Measurements from ENCODE around the gene UPK1A. TPM values are rescaled to one million over a fixed set of nuclear protein-coding genes. Genes with fewer than 3 reads are reported as not detected.

UPK1A gene
- total RNA-seq, 1 donor from 2014 or later, result not detected

GRCh38 chr19:35655600-35655999 lies 10.7 kb upstream of the UPK1A start:
- Histone ChIP-seq H3K36me3 (ENCODE audit: control insufficient read depth, insufficient read depth, low read length) (peaks cover 3% of the 10 kb centered on the region), H3K4me3 (ENCODE audit: low read depth, low read length) (no peak overlapping the region), H3K27me3 (ENCODE audit: control insufficient read depth, insufficient read depth, low read length) (no peaks in the 10 kb centered on the region)
- DNase-seq (ENCODE audit: low read depth), result no peak
- no peak for TF ChIP-seq CTCF (IDR thresholded peaks at IDR 0.05; ENCODE audit: insufficient read depth, low read length, poor library complexity, severe bottlenecking)

- Histone ChIP-seq H3K36me3 (ENCODE audit: control insufficient read depth, insufficient read depth, low read length) (peaks cover 3% of the 10 kb centered on the region), H3K27me3 (ENCODE audit: control insufficient read depth, insufficient read depth, low read length) (no peaks in the 10 kb centered on the region), H3K4me3 (ENCODE audit: low read depth, low read length) (no peak overlapping the region)
- TF ChIP-seq CTCF (IDR thresholded peaks at IDR 0.05; ENCODE audit: insufficient read depth, low read length, poor library complexity, severe bottlenecking), result no peak
- DNase-seq (ENCODE audit: low read depth), result no peak
These were observed 9.6 kb upstream of the UPK1A start for GRCh38 chr19:35656700-35657099.

- DNase-seq (ENCODE audit: low read depth), result no peak
- peaks cover 3% of the 10 kb centered on the region for H3K36me3 ChIP-seq (ENCODE audit: control insufficient read depth, insufficient read depth, low read length)
- no peak for TF ChIP-seq CTCF (IDR thresholded peaks at IDR 0.05; ENCODE audit: insufficient read depth, low read length, poor library complexity, severe bottlenecking)
- no peak overlapping the region for H3K4me3 ChIP-seq (ENCODE audit: low read depth, low read length)
- H3K27me3 ChIP-seq (ENCODE audit: control insufficient read depth, insufficient read depth, low read length), result no peaks in the 10 kb centered on the region
These were observed 8.2 kb upstream of the UPK1A start for GRCh38 chr19:35657904-35658700.

- no peaks in the 10 kb centered on the region for H3K27me3 ChIP-seq (ENCODE audit: control insufficient read depth, insufficient read depth, low read length)
- no peaks in the 10 kb centered on the region for H3K36me3 ChIP-seq (ENCODE audit: control insufficient read depth, insufficient read depth, low read length)
- no peak for DNase-seq (ENCODE audit: low read depth)
These were observed 4.3 kb upstream of the UPK1A start for GRCh38 chr19:35661995-35662340.

GRCh38 chr19:35663981-35664380 lies 2.3 kb upstream of the UPK1A start:
- Histone ChIP-seq H3K36me3 (ENCODE audit: control insufficient read depth, insufficient read depth, low read length) (no peaks in the 10 kb centered on the region), H3K27me3 (ENCODE audit: control insufficient read depth, insufficient read depth, low read length) (peaks cover 3% of the 10 kb centered on the region), H3K4me3 (ENCODE audit: low read depth, low read length) (no peak overlapping the region)
- no peak for DNase-seq (ENCODE audit: low read depth)
- TF ChIP-seq CTCF (IDR thresholded peaks at IDR 0.05; ENCODE audit: insufficient read depth, low read length, poor library complexity, severe bottlenecking), result no peak

More at GRCh38 chr19:35661995-35662340, 4.3 kb upstream of the UPK1A start:
- no peak overlapping the region for H3K4me3 ChIP-seq (ENCODE audit: low read depth, low read length)
- TF ChIP-seq CTCF (IDR thresholded peaks at IDR 0.05; ENCODE audit: insufficient read depth, low read length, poor library complexity, severe bottlenecking), result no peak

- Histone ChIP-seq H3K27me3 (ENCODE audit: control insufficient read depth, insufficient read depth, low read length) (peaks cover 8% of the 10 kb centered on the region), H3K36me3 (ENCODE audit: control insufficient read depth, insufficient read depth, low read length) (no peaks in the 10 kb centered on the region), H3K4me3 (ENCODE audit: low read depth, low read length) (no peak overlapping the region)
- no peak for TF ChIP-seq CTCF (IDR thresholded peaks at IDR 0.05; ENCODE audit: insufficient read depth, low read length, poor library complexity, severe bottlenecking)
- DNase-seq (ENCODE audit: low read depth), result no peak
These were observed 1.2 kb upstream of the UPK1A start for GRCh38 chr19:35665157-35665556.
